ENCODE data around the gene LOC128125822.

The LOC128125822 gene

DNA sequence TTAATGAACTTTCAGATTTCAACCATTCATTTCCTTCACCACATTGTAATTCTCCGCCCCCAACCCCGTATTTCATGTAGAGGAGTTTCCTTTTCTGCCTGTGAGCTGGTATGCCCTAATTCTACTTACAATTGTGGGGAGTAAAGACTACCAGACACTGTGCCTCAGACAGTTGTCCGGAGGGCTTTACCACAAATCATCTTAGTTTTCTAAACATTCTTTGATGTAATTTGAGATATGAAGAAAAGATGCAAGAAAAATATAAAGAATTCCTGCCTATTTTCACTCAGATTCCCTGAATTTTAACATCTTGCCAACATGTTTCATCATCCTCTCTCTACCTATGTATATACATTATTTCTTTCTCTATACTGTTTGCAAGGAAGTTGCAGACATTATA, 28.3 kb upstream of the LOC128125822 start:
- WGBS, 2 donors: 52 to 62% methylated on average over 3 of the region's 3 CpGs
- TF ChIP-seq POLR2A (IDR thresholded peaks at IDR 0.05) (no peak), EP300 (IDR thresholded peaks at IDR 0.05) (no peak)
- TF ChIP-seq, protein P1, sequence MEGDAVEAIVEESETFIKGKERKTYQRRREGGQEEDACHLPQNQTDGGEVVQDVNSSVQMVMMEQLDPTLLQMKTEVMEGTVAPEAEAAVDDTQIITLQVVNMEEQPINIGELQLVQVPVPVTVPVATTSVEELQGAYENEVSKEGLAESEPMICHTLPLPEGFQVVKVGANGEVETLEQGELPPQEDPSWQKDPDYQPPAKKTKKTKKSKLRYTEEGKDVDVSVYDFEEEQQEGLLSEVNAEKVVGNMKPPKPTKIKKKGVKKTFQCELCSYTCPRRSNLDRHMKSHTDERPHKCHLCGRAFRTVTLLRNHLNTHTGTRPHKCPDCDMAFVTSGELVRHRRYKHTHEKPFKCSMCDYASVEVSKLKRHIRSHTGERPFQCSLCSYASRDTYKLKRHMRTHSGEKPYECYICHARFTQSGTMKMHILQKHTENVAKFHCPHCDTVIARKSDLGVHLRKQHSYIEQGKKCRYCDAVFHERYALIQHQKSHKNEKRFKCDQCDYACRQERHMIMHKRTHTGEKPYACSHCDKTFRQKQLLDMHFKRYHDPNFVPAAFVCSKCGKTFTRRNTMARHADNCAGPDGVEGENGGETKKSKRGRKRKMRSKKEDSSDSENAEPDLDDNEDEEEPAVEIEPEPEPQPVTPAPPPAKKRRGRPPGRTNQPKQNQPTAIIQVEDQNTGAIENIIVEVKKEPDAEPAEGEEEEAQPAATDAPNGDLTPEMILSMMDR (IDR thresholded peaks at IDR 0.05): no peak
- Histone ChIP-seq H3K36me3 (no peaks in the 10 kb centered on the region), H3K27ac (no peak overlapping the region), H3K9me3 (peaks cover 0 to 4% (median 0%) of the 10 kb centered on the region in 4 donors), H3K4me1 (no peaks in the 10 kb centered on the region), H3K4me3 (no peak overlapping the region), H3K27me3 (no peaks in the 10 kb centered on the region)
- DNase-seq (ENCODE audit: low spot score in 2 of 2): no peak

- DNase-seq (ENCODE audit: low spot score in 2 of 2): no peak
- 87 to 93% methylated on average over 6 of the region's 6 CpGs for WGBS, 2 donors
- H3K9me3 ChIP-seq: peaks cover 0 to 4% (median 0%) of the 10 kb centered on the region in 4 donors
- no peaks in the 10 kb centered on the region for H3K4me1 ChIP-seq
- H3K27ac ChIP-seq: no peak overlapping the region
- no peak for TF ChIP-seq EP300 (IDR thresholded peaks at IDR 0.05)
- TF ChIP-seq POLR2A (IDR thresholded peaks at IDR 0.05): no peak
- TF ChIP-seq, protein P1 (IDR thresholded peaks at IDR 0.05): no peak
- H3K36me3 ChIP-seq: no peaks in the 10 kb centered on the region
- H3K4me3 ChIP-seq: no peak overlapping the region
- no peaks in the 10 kb centered on the region for H3K27me3 ChIP-seq
Measured at GRCh38 chr6:63546236-63546635, 26.0 kb upstream of the LOC128125822 start.

DNA sequence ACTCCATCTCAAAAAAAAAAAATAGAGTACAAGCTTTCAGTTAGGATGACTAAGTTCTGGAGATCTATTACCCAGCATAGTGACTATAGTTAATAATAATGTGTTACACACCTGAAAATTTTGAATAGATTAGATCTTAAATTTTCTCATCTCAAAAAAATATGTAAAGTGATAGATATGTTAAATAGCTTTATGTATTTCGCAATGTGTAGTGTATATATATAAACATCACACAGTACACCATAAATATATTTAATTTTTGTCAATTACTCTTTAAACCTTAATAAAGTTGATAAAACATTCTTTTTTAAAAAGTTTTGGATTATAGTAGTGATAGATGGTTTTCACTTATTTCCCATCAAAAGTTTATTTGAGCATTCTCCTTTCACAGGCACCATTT, 25.6 kb upstream of the LOC128125822 start:
- Histone ChIP-seq H3K27ac (no peak overlapping the region), H3K4me3 (no peak overlapping the region), H3K4me1 (no peaks in the 10 kb centered on the region), H3K9me3 (no peaks in the 10 kb centered on the region), H3K27me3 (no peaks in the 10 kb centered on the region), H3K36me3 (no peaks in the 10 kb centered on the region)
- TF ChIP-seq POLR2A (IDR thresholded peaks at IDR 0.05) (no peak), EP300 (IDR thresholded peaks at IDR 0.05) (no peak)
- TF ChIP-seq, protein P1 (IDR thresholded peaks at IDR 0.05): no peak
- WGBS, 2 donors: 98% methylated on average over 1 of the region's 1 CpG
- DNase-seq (ENCODE audit: low spot score in 2 of 2): no peak

DNA sequence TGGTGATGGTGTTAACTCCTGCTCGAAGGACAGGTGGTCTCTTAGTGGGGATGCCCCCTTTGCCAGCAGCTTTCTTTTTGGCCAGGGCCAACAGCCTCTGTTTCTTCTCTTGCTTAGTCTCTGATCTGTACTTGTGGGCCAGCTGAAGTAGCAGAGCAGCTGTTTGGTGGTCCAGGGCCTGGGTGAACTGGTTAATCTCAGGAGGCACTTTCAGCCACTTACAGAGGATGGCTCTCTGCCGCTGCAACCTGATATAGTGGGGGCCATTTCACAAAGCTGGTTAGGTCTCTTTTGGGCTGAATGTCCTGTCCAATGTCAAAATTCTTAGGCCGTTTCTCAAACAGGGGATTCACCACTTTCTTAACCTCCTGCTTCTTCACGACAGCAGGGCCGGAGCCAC, 23.2 kb upstream of the LOC128125822 start:
- Histone ChIP-seq H3K27me3 (no peaks in the 10 kb centered on the region), H3K4me1 (no peaks in the 10 kb centered on the region), H3K4me3 (no peak overlapping the region), H3K27ac (no peak overlapping the region), H3K36me3 (no peaks in the 10 kb centered on the region), H3K9me3 (no peaks in the 10 kb centered on the region)
- TF ChIP-seq, protein P1 (IDR thresholded peaks at IDR 0.05): no peak
- TF ChIP-seq POLR2A (IDR thresholded peaks at IDR 0.05): no peak
- TF ChIP-seq EP300 (IDR thresholded peaks at IDR 0.05): no peak
- no peak for DNase-seq (ENCODE audit: low spot score in 2 of 2)
- WGBS, 2 donors: 83 to 84% methylated on average over 5 of the region's 5 CpGs

- Histone ChIP-seq H3K36me3 (no peaks in the 10 kb centered on the region), H3K9me3 (no peaks in the 10 kb centered on the region), H3K27ac (no peak overlapping the region), H3K4me1 (no peaks in the 10 kb centered on the region), H3K27me3 (no peaks in the 10 kb centered on the region), H3K4me3 (no peak overlapping the region)
- WGBS, 2 donors: 64 to 65% methylated on average over 3 of the region's 3 CpGs
- TF ChIP-seq, protein P1 (IDR thresholded peaks at IDR 0.05): no peak
- TF ChIP-seq POLR2A (IDR thresholded peaks at IDR 0.05): no peak
- TF ChIP-seq EP300 (IDR thresholded peaks at IDR 0.05): no peak
- DNase-seq (ENCODE audit: low spot score in 2 of 2): no peak
Measured at GRCh38 chr6:63553208-63553607, 19.1 kb upstream of the LOC128125822 start.
